Gastroesophageal sphincter (tissue), 3 donors: ENCODE measurements around the gene SMPDL3A.

ENCODE experiments used
- POLR2A ChIP-seq, 2 donors: fragments of 450-650 bp; IDR thresholded peaks; one replicate each; pipeline ENCODE4 v1.6.1; 2017; ENCODE audit warnings: antibody characterized with exemption in 2 of 2, mild to moderate bottlenecking in 2 of 2, moderate library complexity in 1 of 2
- POLR2AphosphoS5 ChIP-seq: sonication (generic); formaldehyde crosslinking; IDR thresholded peaks from one replicate; pipeline ENCODE4 v1.6.1; 2017; ENCODE audit warnings: antibody characterized with exemption
- TF ChIP-seq, protein P1 (sequence below), 4 experiments: fragments of 200-600 bp in 2 of 4; fragments of 450-650 bp in 2 of 4; sonication (generic) in 1 of 4; IDR thresholded peaks; one replicate each; pipeline ENCODE4 v1.5.1; 2017 to 2019; ENCODE audit warnings: antibody characterized with exemption in 4 of 4, mild to moderate bottlenecking in 2 of 4, moderate library complexity in 2 of 4

- TF ChIP-seq, protein P1, sequence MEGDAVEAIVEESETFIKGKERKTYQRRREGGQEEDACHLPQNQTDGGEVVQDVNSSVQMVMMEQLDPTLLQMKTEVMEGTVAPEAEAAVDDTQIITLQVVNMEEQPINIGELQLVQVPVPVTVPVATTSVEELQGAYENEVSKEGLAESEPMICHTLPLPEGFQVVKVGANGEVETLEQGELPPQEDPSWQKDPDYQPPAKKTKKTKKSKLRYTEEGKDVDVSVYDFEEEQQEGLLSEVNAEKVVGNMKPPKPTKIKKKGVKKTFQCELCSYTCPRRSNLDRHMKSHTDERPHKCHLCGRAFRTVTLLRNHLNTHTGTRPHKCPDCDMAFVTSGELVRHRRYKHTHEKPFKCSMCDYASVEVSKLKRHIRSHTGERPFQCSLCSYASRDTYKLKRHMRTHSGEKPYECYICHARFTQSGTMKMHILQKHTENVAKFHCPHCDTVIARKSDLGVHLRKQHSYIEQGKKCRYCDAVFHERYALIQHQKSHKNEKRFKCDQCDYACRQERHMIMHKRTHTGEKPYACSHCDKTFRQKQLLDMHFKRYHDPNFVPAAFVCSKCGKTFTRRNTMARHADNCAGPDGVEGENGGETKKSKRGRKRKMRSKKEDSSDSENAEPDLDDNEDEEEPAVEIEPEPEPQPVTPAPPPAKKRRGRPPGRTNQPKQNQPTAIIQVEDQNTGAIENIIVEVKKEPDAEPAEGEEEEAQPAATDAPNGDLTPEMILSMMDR (IDR thresholded peaks at IDR 0.05): no peak
- no peak for TF ChIP-seq POLR2AphosphoS5
- TF ChIP-seq POLR2A (IDR thresholded peaks at IDR 0.05): no peak
Measured at GRCh38 chr6:122766256-122766655, 22.8 kb upstream of the SMPDL3A start.
